SIG-M5 (cell line): Measurements from ENCODE around the gene OR5D14.

Experiments
- DNase-seq: peaks from one replicate; lab custom pipeline; 2025; lab: John Stamatoyannopoulos, UW

Gene OR5D14

GRCh38 chr11:55795256-55795655, at the start of gene OR5D14:
Gene OR5D14 (plus strand): TSS chr11:55795556. CDS start chr11:55795556, 0 bp downstream.
- no peak for DNase-seq

GRCh38 chr11:55773138-55773537, 22.2 kb upstream of the OR5D14 start, which contains the start of gene OR5D13:
Gene OR5D13 (plus strand): TSS chr11:55773438. CDS start chr11:55773438, 0 bp downstream.
- no peak for DNase-seq

DNA sequence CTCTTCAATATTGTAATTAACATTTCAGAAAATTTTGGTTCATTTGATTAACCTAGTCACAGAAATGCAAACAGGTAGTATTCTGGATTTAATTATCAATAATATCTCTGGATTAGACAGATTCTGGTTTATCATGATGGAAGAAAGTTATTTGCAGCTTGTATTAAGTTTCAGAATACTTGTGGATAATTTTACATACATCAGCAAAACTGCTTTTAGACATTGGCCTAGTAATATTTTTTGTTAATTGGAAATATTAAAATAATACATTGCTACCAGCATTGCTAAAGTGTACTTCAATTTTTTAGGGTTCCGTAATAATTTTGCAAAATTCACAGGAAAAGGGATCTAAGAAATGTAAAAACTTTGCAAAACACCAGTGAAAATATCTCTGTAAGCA, 3.8 kb upstream of the OR5D14 start:
- DNase-seq, result no peak

DNA sequence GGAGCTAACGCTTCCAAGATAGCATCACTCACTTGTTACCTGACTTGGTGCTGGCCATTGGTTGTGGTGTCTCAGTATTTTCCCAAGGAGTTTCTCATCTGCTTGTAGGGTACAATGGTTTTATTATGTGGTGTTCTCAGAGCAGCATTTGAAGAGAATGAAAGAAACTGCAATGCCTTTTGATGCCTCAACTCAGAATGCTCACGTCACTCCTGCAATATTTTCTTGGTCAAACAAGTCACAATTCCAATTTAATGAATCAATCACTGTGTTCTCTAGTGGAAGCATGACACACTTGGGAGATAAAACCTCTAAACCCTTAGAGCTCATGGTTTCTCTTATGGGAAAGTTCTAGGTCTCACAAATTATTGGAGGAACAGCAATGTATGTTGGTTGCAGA, 2.0 kb upstream of the OR5D14 start:
- no peak for DNase-seq

DNA sequence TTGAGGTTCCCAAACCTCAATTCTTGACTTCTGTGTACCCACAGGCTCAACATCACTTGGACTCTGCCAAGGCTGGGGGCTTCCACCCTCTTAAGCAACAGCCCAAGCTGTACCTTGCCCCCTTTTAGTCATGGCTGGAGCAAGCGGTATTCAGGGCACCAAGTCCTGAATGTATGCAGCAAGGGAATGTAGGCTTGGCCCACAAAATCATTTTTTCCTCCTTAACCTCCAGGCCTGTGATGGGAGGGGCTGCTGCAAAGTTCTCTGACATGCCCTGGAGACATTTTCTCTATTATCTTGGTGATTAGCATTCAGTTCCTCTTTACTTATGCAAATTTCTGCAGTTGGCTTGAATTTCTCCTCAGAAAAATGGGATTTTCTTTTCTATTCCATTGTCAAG, 10.9 kb downstream of the OR5D14 start:
- no peak for DNase-seq

- DNase-seq, result no peak
Observed at GRCh38 chr11:55811067-55811466, 15.7 kb downstream of the OR5D14 start, which contains the start of gene OR5L1. Gene OR5L1 (plus strand): TSS chr11:55811367. CDS start chr11:55811467, 100 bp downstream.

DNA sequence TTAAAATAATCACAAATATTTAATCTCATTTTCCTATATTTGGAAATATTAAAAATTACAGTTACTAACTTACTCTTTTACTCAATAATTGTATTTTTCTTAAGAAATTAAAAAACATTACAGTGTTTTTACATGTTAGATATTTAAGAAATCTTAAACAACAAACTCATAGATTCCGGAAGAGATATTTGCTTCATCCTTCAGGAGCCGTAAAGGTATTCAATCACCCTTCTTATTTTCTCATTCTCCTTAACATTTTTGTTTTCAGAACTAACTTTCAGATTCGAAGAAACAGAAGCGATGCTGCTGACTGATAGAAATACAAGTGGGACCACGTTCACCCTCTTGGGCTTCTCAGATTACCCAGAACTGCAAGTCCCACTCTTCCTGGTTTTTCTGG, 24.0 kb downstream of the OR5D14 start, which contains the start of gene OR5D18:
Gene OR5D18, plus strand, starts transcription at position 301 of the 400 bp plus-strand sequence. Its CDS starts 0 bp downstream, at position 301.
- DNase-seq, result no peak

DNA sequence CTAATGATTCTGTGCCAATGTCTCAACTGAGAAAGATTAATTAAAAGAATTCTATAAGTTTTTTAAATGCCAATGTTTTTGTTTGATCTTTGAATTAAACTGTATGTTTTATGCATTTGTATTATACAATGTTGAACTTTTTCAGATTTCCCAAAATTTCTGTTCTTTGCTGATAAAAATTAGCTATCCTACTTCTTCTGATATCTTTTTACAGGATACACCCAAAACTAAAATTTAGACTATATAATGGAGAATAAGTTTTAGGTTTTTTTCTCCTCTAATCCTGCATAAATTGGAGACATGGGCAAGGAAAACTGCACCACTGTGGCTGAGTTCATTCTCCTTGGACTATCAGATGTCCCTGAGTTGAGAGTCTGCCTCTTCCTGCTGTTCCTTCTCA, 31.6 kb downstream of the OR5D14 start, which contains the start of gene OR5L2:
Gene OR5L2, plus strand, starts transcription at position 301 of the 400 bp plus-strand sequence. Its CDS starts 0 bp downstream, at position 301.
- no peak for DNase-seq

GRCh38 chr11:55838452-55838851, 43.1 kb downstream of the OR5D14 start, which contains the start of gene OR5D16:
Gene OR5D16 (plus strand): TSS chr11:55838752. CDS start chr11:55838752, 0 bp downstream.
- DNase-seq, result no peak
